ENCODE measurements around the gene ANKRD12.

DNA sequence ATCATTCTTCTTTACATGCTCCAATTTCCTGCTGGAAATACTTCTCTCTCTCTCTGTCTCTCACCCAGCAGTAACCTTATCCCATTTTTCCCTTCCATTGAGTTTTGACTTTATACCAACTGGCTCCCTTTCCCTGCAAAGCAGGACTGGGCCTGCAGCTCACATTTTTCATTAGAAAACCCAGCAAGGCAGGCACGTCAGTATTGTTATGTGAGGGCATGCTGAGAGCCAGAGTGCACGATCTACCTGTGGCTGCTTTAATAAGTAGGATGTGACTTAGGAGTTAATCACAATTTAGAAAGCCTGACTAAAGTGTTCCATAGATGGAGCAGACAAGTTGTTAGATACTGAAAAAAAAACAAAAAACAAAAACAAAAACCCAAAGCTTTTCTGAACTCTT is 39.2 kb upstream of the ANKRD12 start:
- TF ChIP-seq ZNF302 (tag by site-specific recombination; IDR thresholded peaks at IDR 0.05; ENCODE audit: low read depth) (no peak), ZNF549 (tag by site-specific recombination; IDR thresholded peaks at IDR 0.05) (no peak), ZNF138 (tag by site-specific recombination; IDR thresholded peaks at IDR 0.05; ENCODE audit: borderline replicate concordance) (no peak), YY1 (tag by site-specific recombination; IDR thresholded peaks at IDR 0.05) (no peak), ZNF560 (tag by site-specific recombination; IDR thresholded peaks at IDR 0.05; ENCODE audit: borderline replicate concordance) (no peak), ZNF214 (tag by site-specific recombination; IDR thresholded peaks at IDR 0.05; ENCODE audit: borderline replicate concordance) (no peak)
- TF ChIP-seq, protein P1, sequence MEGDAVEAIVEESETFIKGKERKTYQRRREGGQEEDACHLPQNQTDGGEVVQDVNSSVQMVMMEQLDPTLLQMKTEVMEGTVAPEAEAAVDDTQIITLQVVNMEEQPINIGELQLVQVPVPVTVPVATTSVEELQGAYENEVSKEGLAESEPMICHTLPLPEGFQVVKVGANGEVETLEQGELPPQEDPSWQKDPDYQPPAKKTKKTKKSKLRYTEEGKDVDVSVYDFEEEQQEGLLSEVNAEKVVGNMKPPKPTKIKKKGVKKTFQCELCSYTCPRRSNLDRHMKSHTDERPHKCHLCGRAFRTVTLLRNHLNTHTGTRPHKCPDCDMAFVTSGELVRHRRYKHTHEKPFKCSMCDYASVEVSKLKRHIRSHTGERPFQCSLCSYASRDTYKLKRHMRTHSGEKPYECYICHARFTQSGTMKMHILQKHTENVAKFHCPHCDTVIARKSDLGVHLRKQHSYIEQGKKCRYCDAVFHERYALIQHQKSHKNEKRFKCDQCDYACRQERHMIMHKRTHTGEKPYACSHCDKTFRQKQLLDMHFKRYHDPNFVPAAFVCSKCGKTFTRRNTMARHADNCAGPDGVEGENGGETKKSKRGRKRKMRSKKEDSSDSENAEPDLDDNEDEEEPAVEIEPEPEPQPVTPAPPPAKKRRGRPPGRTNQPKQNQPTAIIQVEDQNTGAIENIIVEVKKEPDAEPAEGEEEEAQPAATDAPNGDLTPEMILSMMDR (tag by site-specific recombination; IDR thresholded peaks at IDR 0.05) = no peak
- TF ChIP-seq, protein P2, sequence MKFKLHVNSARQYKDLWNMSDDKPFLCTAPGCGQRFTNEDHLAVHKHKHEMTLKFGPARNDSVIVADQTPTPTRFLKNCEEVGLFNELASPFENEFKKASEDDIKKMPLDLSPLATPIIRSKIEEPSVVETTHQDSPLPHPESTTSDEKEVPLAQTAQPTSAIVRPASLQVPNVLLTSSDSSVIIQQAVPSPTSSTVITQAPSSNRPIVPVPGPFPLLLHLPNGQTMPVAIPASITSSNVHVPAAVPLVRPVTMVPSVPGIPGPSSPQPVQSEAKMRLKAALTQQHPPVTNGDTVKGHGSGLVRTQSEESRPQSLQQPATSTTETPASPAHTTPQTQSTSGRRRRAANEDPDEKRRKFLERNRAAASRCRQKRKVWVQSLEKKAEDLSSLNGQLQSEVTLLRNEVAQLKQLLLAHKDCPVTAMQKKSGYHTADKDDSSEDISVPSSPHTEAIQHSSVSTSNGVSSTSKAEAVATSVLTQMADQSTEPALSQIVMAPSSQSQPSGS (tag by site-specific recombination; IDR thresholded peaks at IDR 0.05; ENCODE audit: low read depth) = no peak
- TF ChIP-seq, protein P3, sequence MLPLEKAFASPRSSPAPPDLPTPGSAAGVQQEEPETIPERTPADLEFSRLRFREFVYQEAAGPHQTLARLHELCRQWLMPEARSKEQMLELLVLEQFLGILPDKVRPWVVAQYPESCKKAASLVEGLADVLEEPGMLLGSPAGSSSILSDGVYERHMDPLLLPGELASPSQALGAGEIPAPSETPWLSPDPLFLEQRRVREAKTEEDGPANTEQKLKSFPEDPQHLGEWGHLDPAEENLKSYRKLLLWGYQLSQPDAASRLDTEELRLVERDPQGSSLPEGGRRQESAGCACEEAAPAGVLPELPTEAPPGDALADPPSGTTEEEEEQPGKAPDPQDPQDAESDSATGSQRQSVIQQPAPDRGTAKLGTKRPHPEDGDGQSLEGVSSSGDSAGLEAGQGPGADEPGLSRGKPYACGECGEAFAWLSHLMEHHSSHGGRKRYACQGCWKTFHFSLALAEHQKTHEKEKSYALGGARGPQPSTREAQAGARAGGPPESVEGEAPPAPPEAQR (tag by site-specific recombination; IDR thresholded peaks at IDR 0.05) = no peak
- TF ChIP-seq, protein P4, sequence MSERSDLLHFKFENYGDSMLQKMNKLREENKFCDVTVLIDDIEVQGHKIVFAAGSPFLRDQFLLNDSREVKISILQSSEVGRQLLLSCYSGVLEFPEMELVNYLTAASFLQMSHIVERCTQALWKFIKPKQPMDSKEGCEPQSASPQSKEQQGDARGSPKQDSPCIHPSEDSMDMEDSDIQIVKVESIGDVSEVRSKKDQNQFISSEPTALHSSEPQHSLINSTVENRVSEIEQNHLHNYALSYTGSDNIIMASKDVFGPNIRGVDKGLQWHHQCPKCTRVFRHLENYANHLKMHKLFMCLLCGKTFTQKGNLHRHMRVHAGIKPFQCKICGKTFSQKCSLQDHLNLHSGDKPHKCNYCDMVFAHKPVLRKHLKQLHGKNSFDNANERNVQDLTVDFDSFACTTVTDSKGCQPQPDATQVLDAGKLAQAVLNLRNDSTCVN (tag by site-specific recombination; optimal IDR thresholded peaks at IDR 0.05) = no peak
- TF ChIP-seq, protein P5, sequence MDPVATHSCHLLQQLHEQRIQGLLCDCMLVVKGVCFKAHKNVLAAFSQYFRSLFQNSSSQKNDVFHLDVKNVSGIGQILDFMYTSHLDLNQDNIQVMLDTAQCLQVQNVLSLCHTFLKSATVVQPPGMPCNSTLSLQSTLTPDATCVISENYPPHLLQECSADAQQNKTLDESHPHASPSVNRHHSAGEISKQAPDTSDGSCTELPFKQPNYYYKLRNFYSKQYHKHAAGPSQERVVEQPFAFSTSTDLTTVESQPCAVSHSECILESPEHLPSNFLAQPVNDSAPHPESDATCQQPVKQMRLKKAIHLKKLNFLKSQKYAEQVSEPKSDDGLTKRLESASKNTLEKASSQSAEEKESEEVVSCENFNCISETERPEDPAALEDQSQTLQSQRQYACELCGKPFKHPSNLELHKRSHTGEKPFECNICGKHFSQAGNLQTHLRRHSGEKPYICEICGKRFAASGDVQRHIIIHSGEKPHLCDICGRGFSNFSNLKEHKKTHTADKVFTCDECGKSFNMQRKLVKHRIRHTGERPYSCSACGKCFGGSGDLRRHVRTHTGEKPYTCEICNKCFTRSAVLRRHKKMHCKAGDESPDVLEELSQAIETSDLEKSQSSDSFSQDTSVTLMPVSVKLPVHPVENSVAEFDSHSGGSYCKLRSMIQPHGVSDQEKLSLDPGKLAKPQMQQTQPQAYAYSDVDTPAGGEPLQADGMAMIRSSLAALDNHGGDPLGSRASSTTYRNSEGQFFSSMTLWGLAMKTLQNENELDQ (tag by site-specific recombination; IDR thresholded peaks at IDR 0.05; ENCODE audit: low read depth) = no peak

Data from HEK293 (cell line).